ENCODE results near the gene CNEP1R1.

CNEP1R1 gene

GRCh38 chr16:50066482-50067289, 41.7 kb downstream of the CNEP1R1 start:
- Histone ChIP-seq H3K14ac (ENCODE audit: low read length) (no peak overlapping the region), H3K9me3 (replicated peaks in 1 of 2; ENCODE audit: control insufficient read depth in 2 of 2, insufficient read depth in 1 of 2, low read depth in 1 of 2, low read length in 2 of 2) (no peaks in the 10 kb centered on the region), H2AFZ (ENCODE audit: low read length) (peak overlapping the region; percentile 100), H2BK5ac (ENCODE audit: low read length) (no peak overlapping the region), H3K4ac (ENCODE audit: low read length) (no peak overlapping the region), H2BK120ac (ENCODE audit: low read depth, low read length) (no peak overlapping the region), H3K27me3 (ENCODE audit: control insufficient read depth in 3 of 3, insufficient read depth in 3 of 3, low read depth in 1 of 3, low read length in 3 of 3) (no peaks in the 10 kb centered on the region), H3K4me1 (ENCODE audit: control insufficient read depth in 2 of 2, insufficient read depth in 1 of 2, low read depth in 1 of 2, low read length in 2 of 2) (peaks cover 6 to 11% of the 10 kb centered on the region in 2 donors), H3K18ac (ENCODE audit: low read length) (peak overlapping the region; percentile 91), H3K36me3 (replicated peaks in 1 of 2; ENCODE audit: control insufficient read depth in 2 of 2, insufficient read depth in 2 of 2, low read length in 2 of 2) (peaks cover 5 to 18% of the 10 kb centered on the region in 2 donors), H2AK5ac (ENCODE audit: low read depth, low read length) (no peak overlapping the region), H3K23ac (ENCODE audit: low read depth, low read length, poor library complexity) (peak overlapping the region; percentile 93), H2BK15ac (ENCODE audit: low read length) (no peak overlapping the region), H3K27ac (replicated peaks; ENCODE audit: low read length) (peak overlapping the region; percentile 95), H3K4me2 (ENCODE audit: insufficient read depth, low read length, poor library complexity, severe bottlenecking) (peak overlapping the region; percentile 92), H3K4me3 (ENCODE audit: low read length in 2 of 2) (peak overlapping the region; percentile 78 to 89), H2BK12ac (ENCODE audit: low read length) (no peak overlapping the region), H3K79me1 (ENCODE audit: low read depth, low read length) (no peaks in the 10 kb centered on the region), H3K9ac (ENCODE audit: low read depth, low read length, poor library complexity) (peak overlapping the region; percentile 98), H4K91ac (ENCODE audit: low read depth, low read length, poor library complexity) (no peak overlapping the region), H4K8ac (ENCODE audit: low read depth, low read length) (no peak overlapping the region)
- DNase-seq (ENCODE audit: low spot score) = peak; percentile 24
- WGBS, 2 donors (ENCODE audit: extremely low coverage in 2 of 2, insufficient read length in 2 of 2, insufficient replicate concordance in 1 of 2) = 100% methylated on average over 1 of the region's 34 CpGs; no CpG with 5 or more reads in 1 of the 2 donors

GRCh38 chr16:50067290-50067853, 42.3 kb downstream of the CNEP1R1 start:
- no peak overlapping the region for H2BK12ac ChIP-seq (ENCODE audit: low read length)
- H2BK5ac ChIP-seq (ENCODE audit: low read length) = no peak overlapping the region
- H3K27me3 ChIP-seq (ENCODE audit: control insufficient read depth in 3 of 3, insufficient read depth in 3 of 3, low read depth in 1 of 3, low read length in 3 of 3) = no peaks in the 10 kb centered on the region
- no peak overlapping the region for H4K91ac ChIP-seq (ENCODE audit: low read depth, low read length, poor library complexity)
- no peak overlapping the region for H3K14ac ChIP-seq (ENCODE audit: low read length)
- H3K9ac ChIP-seq (ENCODE audit: low read depth, low read length, poor library complexity) = no peak overlapping the region
- H2BK15ac ChIP-seq (ENCODE audit: low read length) = no peak overlapping the region
- WGBS, 2 donors (ENCODE audit: extremely low coverage in 2 of 2, insufficient read length in 2 of 2, insufficient replicate concordance in 1 of 2) = no CpG with 5 or more reads among the region's 3 CpGs
- no peak overlapping the region for H2BK120ac ChIP-seq (ENCODE audit: low read depth, low read length)
- H3K9me3 ChIP-seq (replicated peaks in 1 of 2; ENCODE audit: control insufficient read depth in 2 of 2, insufficient read depth in 1 of 2, low read depth in 1 of 2, low read length in 2 of 2) = no peaks in the 10 kb centered on the region
- H3K4ac ChIP-seq (ENCODE audit: low read length) = no peak overlapping the region
- H2AFZ ChIP-seq (ENCODE audit: low read length) = peak overlapping the region; percentile 68
- no peak overlapping the region for H3K23ac ChIP-seq (ENCODE audit: low read depth, low read length, poor library complexity)
- H4K8ac ChIP-seq (ENCODE audit: low read depth, low read length) = no peak overlapping the region
- peaks cover 5 to 18% of the 10 kb centered on the region in 2 donors for H3K36me3 ChIP-seq (replicated peaks in 1 of 2; ENCODE audit: control insufficient read depth in 2 of 2, insufficient read depth in 2 of 2, low read length in 2 of 2)
- H3K4me1 ChIP-seq (ENCODE audit: control insufficient read depth in 2 of 2, insufficient read depth in 1 of 2, low read depth in 1 of 2, low read length in 2 of 2) = peaks cover 6 to 11% of the 10 kb centered on the region in 2 donors
- no peak overlapping the region for H3K27ac ChIP-seq (replicated peaks; ENCODE audit: low read length)
- DNase-seq (ENCODE audit: low spot score) = peak; percentile 23
- H2AK5ac ChIP-seq (ENCODE audit: low read depth, low read length) = no peak overlapping the region
- no peak overlapping the region for H3K4me3 ChIP-seq (ENCODE audit: low read length in 2 of 2)
- H3K18ac ChIP-seq (ENCODE audit: low read length) = no peak overlapping the region
- H3K4me2 ChIP-seq (ENCODE audit: insufficient read depth, low read length, poor library complexity, severe bottlenecking) = no peak overlapping the region
- H3K79me1 ChIP-seq (ENCODE audit: low read depth, low read length) = no peaks in the 10 kb centered on the region

GRCh38 chr16:50068550-50068949, 43.5 kb downstream of the CNEP1R1 start:
- no peak overlapping the region for H3K4me3 ChIP-seq (ENCODE audit: low read length in 2 of 2)
- peaks cover 5 to 18% of the 10 kb centered on the region in 2 donors for H3K36me3 ChIP-seq (replicated peaks in 1 of 2; ENCODE audit: control insufficient read depth in 2 of 2, insufficient read depth in 2 of 2, low read length in 2 of 2)
- no peak overlapping the region for H2AFZ ChIP-seq (ENCODE audit: low read length)
- no peak overlapping the region for H2BK5ac ChIP-seq (ENCODE audit: low read length)
- H3K27ac ChIP-seq (replicated peaks; ENCODE audit: low read length) = no peak overlapping the region
- DNase-seq (ENCODE audit: low spot score) = no peak
- no peak overlapping the region for H2AK5ac ChIP-seq (ENCODE audit: low read depth, low read length)
- H3K9ac ChIP-seq (ENCODE audit: low read depth, low read length, poor library complexity) = no peak overlapping the region
- no peak overlapping the region for H3K14ac ChIP-seq (ENCODE audit: low read length)
- H3K9me3 ChIP-seq (replicated peaks in 1 of 2; ENCODE audit: control insufficient read depth in 2 of 2, insufficient read depth in 1 of 2, low read depth in 1 of 2, low read length in 2 of 2) = no peaks in the 10 kb centered on the region
- no CpG with 5 or more reads among the region's 4 CpGs for WGBS, 2 donors (ENCODE audit: extremely low coverage in 2 of 2, insufficient read length in 2 of 2, insufficient replicate concordance in 1 of 2)
- H2BK12ac ChIP-seq (ENCODE audit: low read length) = no peak overlapping the region
- H3K4me2 ChIP-seq (ENCODE audit: insufficient read depth, low read length, poor library complexity, severe bottlenecking) = no peak overlapping the region
- H4K91ac ChIP-seq (ENCODE audit: low read depth, low read length, poor library complexity) = no peak overlapping the region
- H3K79me1 ChIP-seq (ENCODE audit: low read depth, low read length) = no peaks in the 10 kb centered on the region
- no peak overlapping the region for H2BK15ac ChIP-seq (ENCODE audit: low read length)
- H3K18ac ChIP-seq (ENCODE audit: low read length) = no peak overlapping the region
- H3K4me1 ChIP-seq (ENCODE audit: control insufficient read depth in 2 of 2, insufficient read depth in 1 of 2, low read depth in 1 of 2, low read length in 2 of 2) = peaks cover 11 to 14% of the 10 kb centered on the region in 2 donors
- H3K4ac ChIP-seq (ENCODE audit: low read length) = no peak overlapping the region
- H3K27me3 ChIP-seq (ENCODE audit: control insufficient read depth in 3 of 3, insufficient read depth in 3 of 3, low read depth in 1 of 3, low read length in 3 of 3) = no peaks in the 10 kb centered on the region
- H2BK120ac ChIP-seq (ENCODE audit: low read depth, low read length) = no peak overlapping the region
- H3K23ac ChIP-seq (ENCODE audit: low read depth, low read length, poor library complexity) = no peak overlapping the region
- H4K8ac ChIP-seq (ENCODE audit: low read depth, low read length) = no peak overlapping the region

- H2BK5ac ChIP-seq (ENCODE audit: low read length) = no peak overlapping the region
- H3K4me2 ChIP-seq (ENCODE audit: insufficient read depth, low read length, poor library complexity, severe bottlenecking) = no peak overlapping the region
- no peak overlapping the region for H3K4me3 ChIP-seq (ENCODE audit: low read length in 2 of 2)
- H3K9me3 ChIP-seq (replicated peaks in 1 of 2; ENCODE audit: control insufficient read depth in 2 of 2, insufficient read depth in 1 of 2, low read depth in 1 of 2, low read length in 2 of 2) = no peaks in the 10 kb centered on the region
- H2BK15ac ChIP-seq (ENCODE audit: low read length) = no peak overlapping the region
- H2AK5ac ChIP-seq (ENCODE audit: low read depth, low read length) = no peak overlapping the region
- H3K4ac ChIP-seq (ENCODE audit: low read length) = no peak overlapping the region
- H2AFZ ChIP-seq (ENCODE audit: low read length) = no peak overlapping the region
- H3K36me3 ChIP-seq (replicated peaks in 1 of 2; ENCODE audit: control insufficient read depth in 2 of 2, insufficient read depth in 2 of 2, low read length in 2 of 2) = peaks cover 5 to 18% of the 10 kb centered on the region in 2 donors
- H3K79me1 ChIP-seq (ENCODE audit: low read depth, low read length) = no peaks in the 10 kb centered on the region
- no peak overlapping the region for H3K23ac ChIP-seq (ENCODE audit: low read depth, low read length, poor library complexity)
- H2BK12ac ChIP-seq (ENCODE audit: low read length) = no peak overlapping the region
- no peak overlapping the region for H3K18ac ChIP-seq (ENCODE audit: low read length)
- no peak overlapping the region for H3K14ac ChIP-seq (ENCODE audit: low read length)
- DNase-seq (ENCODE audit: low spot score) = no peak
- no peak overlapping the region for H4K8ac ChIP-seq (ENCODE audit: low read depth, low read length)
- no peaks in the 10 kb centered on the region for H3K27me3 ChIP-seq (ENCODE audit: control insufficient read depth in 3 of 3, insufficient read depth in 3 of 3, low read depth in 1 of 3, low read length in 3 of 3)
- H3K4me1 ChIP-seq (ENCODE audit: control insufficient read depth in 2 of 2, insufficient read depth in 1 of 2, low read depth in 1 of 2, low read length in 2 of 2) = peaks cover 11 to 14% of the 10 kb centered on the region in 2 donors
- H3K9ac ChIP-seq (ENCODE audit: low read depth, low read length, poor library complexity) = no peak overlapping the region
- H2BK120ac ChIP-seq (ENCODE audit: low read depth, low read length) = no peak overlapping the region
- no peak overlapping the region for H4K91ac ChIP-seq (ENCODE audit: low read depth, low read length, poor library complexity)
- no peak overlapping the region for H3K27ac ChIP-seq (replicated peaks; ENCODE audit: low read length)
- no CpG with 5 or more reads among the region's 1 CpG for WGBS, 2 donors (ENCODE audit: extremely low coverage in 2 of 2, insufficient read length in 2 of 2, insufficient replicate concordance in 1 of 2)
These were observed 44.0 kb downstream of the CNEP1R1 start for GRCh38 chr16:50069060-50069459.
